Stomach smooth muscle (tissue), 2 donors: Measurements from ENCODE around the gene ZMIZ1.

ENCODE experiments used
- H3K27ac ChIP-seq: one replicate; pipeline ENCODE4 v1.7.0; 2013; ENCODE audit warnings: mild to moderate bottlenecking, low read length, inconsistent platforms
- H3K27me3 ChIP-seq, 2 donors: one replicate each; pipeline ENCODE4 v1.7.0; 2013; ENCODE audit warnings: low read length in 2 of 2; ENCODE audit not compliant: insufficient read depth in 2 of 2, control insufficient read depth in 1 of 2
- H3K36me3 ChIP-seq, 2 donors: one replicate each; pipeline ENCODE4 v1.7.0; 2013; ENCODE audit warnings: low read length in 2 of 2; ENCODE audit not compliant: control insufficient read depth in 2 of 2, insufficient read depth in 2 of 2
- H3K4me1 ChIP-seq: one replicate; pipeline ENCODE4 v1.7.0; 2013; ENCODE audit warnings: low read length; ENCODE audit not compliant: control insufficient read depth, insufficient read depth
- H3K4me3 ChIP-seq, 2 donors: one replicate each; pipeline ENCODE4 v1.7.0; 2013; ENCODE audit warnings: low read length in 2 of 2
- H3K9ac ChIP-seq, 2 donors: one replicate each; pipeline ENCODE4 v1.7.0; 2013; ENCODE audit warnings: low read length in 2 of 2, mild to moderate bottlenecking in 1 of 2
- H3K9me3 ChIP-seq, 2 donors: one replicate each; pipeline ENCODE4 v1.7.0; 2013; ENCODE audit warnings: low read length in 2 of 2; ENCODE audit not compliant: control insufficient read depth in 2 of 2
- donor health status: healthy.
- donor health status: Pancreatic carcinoma.

ZMIZ1 gene

DNA sequence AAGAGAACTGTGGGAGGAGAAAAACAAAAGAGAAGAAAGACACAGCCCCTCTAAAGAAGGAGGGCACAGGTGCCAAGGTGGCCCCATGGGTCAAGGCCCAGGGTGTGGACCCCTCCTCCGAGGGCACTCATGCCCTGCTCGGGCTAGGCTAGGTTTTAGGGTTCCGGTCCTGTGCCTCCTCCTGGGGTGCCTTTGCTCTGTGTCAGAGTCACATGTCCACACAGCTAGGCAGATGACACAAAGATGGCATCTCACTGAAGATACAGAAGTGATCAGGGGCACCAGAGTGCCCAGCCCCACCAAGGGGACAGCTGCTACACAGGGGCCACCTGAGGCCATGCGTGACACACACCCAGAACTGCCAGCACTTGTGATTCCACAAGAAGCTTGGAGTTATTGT lies 162.1 kb downstream of the ZMIZ1 start:
- Histone ChIP-seq H3K27me3 (no peaks in the 10 kb centered on the region), H3K4me3 (no peak overlapping the region), H3K9me3 (no peaks in the 10 kb centered on the region), H3K4me1 (peaks cover 51% of the 10 kb centered on the region), H3K9ac (no peak overlapping the region), H3K27ac (no peak overlapping the region), H3K36me3 (peaks cover 4 to 20% of the 10 kb centered on the region in 2 donors)

DNA sequence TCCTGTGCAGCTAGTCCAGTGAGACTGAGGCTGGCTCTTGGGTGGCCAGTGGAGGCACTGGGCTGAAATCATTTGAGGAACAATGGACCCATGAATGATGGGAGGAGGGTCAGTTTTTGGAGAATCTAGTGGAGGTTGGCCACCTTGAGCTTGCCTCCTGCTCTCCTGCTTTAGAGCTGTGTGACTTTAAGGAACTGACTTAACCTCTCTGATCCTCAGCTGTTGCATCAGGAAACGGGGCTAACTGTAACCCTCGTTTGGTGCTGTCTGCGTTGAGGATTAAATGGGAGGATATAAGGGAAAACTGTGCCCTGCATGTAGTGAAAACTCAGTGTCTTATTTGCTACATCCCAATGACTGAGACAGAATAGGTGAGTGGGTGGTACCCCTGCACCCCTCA lies 163.1 kb downstream of the ZMIZ1 start:
- H3K4me1 ChIP-seq: peaks cover 57% of the 10 kb centered on the region
- H3K36me3 ChIP-seq: peaks cover 4 to 20% of the 10 kb centered on the region in 2 donors
- H3K4me3 ChIP-seq: no peak overlapping the region
- no peak overlapping the region for H3K27ac ChIP-seq
- H3K9ac ChIP-seq: no peak overlapping the region
- no peaks in the 10 kb centered on the region for H3K9me3 ChIP-seq
- no peaks in the 10 kb centered on the region for H3K27me3 ChIP-seq

DNA sequence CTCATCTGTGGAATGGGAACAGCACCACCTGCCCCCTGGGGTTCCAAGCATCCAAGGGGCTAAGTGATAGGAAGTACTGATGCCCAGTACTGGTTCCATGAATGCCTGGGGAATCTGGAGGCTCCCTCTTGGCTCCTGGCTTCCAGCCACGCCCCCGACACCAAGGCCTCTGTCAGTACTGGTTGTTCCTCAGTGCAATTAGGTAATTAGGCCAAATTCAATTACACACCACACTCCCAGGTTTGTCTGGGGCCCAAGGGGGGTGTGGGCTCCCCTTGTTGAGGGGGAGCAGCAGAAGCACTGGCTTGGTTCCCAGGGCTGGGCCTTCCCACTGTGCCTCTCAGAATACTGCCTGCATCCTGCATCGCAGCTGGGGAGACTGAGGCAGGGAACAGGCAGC lies 164.1 kb downstream of the ZMIZ1 start:
- peaks cover 4 to 14% of the 10 kb centered on the region in 2 donors for H3K36me3 ChIP-seq
- H3K9me3 ChIP-seq: no peaks in the 10 kb centered on the region
- no peak overlapping the region for H3K27ac ChIP-seq
- H3K9ac ChIP-seq: no peak overlapping the region
- H3K4me3 ChIP-seq: no peak overlapping the region
- H3K4me1 ChIP-seq: peaks cover 66% of the 10 kb centered on the region
- no peaks in the 10 kb centered on the region for H3K27me3 ChIP-seq

DNA sequence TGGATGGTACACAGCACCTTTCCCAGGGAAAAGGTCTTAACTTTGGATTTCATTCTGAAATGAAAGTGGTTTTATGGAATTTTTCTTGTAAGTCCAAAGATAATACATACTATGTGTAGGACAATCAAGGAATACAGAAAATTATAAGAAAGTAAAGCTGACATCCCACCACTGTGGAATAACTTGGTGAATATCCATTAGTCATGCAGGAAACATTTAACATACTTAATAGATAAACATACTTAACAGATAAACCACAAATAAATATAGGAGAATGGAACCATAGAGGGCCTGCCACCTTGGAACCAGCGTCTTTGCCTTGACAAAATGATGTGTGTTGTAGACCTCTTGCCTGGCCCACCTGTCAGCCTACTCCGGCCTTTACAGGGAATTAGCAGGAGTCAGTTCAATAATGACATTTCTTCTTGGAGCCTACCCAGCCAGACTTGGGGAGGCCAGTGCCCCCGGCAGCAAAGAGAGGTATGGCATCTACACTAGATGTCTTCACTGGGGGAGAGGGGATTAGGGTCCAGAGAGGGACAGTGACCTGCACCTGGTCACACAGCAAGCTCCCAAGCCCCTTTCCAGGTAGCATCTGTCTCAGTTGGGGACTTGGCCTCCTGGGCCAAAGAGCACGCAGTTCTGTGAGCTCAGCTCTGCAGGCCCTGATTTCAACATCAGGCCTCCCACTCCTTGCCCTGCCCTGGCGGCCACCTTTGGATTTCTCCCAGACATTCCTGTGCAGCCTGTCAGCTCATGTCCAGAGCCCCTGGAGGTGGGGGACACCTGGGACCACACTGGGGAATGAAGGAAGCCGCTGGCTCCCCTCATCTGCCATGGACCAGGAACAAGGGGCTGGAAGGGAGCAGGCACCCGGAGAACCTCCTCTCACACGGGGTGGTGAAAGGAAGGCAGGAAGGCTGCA lies 165.9 kb downstream of the ZMIZ1 start:
- no peaks in the 10 kb centered on the region for H3K27me3 ChIP-seq
- H3K36me3 ChIP-seq: peaks cover 4 to 6% of the 10 kb centered on the region in 2 donors
- H3K9ac ChIP-seq: peak overlapping the region in 1 of 2 donors; percentile 29
- H3K9me3 ChIP-seq: no peaks in the 10 kb centered on the region
- H3K27ac ChIP-seq: no peak overlapping the region
- H3K4me3 ChIP-seq: no peak overlapping the region
- peaks cover 67% of the 10 kb centered on the region for H3K4me1 ChIP-seq

DNA sequence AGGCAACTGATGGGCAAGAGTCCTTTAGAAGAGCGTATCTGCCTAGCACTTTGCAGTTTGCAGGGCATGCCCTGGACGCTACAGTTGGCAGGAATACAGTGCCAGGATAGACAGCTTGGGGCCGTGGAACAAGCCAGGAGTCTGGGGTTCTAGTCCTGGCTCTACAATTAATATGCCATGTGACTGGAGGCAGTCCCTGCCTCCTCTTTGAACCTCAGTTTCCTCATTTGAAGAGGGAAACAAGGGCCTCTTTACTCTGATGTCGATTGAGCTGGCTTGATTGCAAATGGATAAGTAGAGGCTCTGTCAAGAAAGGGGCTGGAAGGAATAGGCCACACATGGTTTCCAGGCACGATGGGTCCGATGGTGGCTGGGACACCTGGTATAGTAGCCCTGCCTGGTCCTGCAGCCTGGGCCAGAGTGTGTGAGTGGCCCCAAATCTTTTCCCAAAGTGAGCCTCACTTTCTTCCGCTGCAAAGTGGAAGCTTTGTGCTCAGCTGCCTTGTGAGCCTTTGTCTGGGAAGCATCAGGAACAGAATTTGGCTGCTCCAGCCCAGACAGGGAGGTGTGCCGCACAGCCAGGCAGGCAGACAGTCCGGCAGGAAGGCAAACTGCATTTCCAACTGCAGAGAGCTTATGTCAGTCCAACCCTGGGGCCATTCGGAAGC lies 167.1 kb downstream of the ZMIZ1 start:
- Histone ChIP-seq H3K36me3 (peaks cover 4 to 6% of the 10 kb centered on the region in 2 donors), H3K9ac (no peak overlapping the region), H3K4me1 (peaks cover 67% of the 10 kb centered on the region)

DNA sequence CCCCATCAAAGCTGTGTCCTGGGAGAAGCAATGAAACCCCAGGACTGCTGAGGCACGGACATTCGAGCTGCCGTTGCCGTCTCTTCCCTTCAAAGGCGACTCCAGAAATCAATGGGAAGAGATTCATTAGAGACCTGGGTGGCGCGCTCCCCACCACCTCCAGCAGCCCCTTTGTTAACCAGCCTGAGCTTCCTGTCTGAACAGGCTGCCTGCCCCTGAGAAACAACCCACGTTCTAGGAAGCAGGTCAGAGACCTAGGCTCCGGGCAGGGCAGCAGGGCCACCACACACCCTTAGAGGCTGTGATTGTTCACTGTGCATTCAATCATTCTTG lies 167.6 kb downstream of the ZMIZ1 start:
- no peaks in the 10 kb centered on the region for H3K27me3 ChIP-seq
- no peak overlapping the region for H3K9ac ChIP-seq
- H3K4me1 ChIP-seq: peaks cover 72% of the 10 kb centered on the region
- H3K27ac ChIP-seq: peak overlapping the region; percentile 83
- peaks cover 4 to 6% of the 10 kb centered on the region in 2 donors for H3K36me3 ChIP-seq
- H3K4me3 ChIP-seq: no peak overlapping the region
- H3K9me3 ChIP-seq: no peaks in the 10 kb centered on the region

More for the DNA sequence above, 167.1 kb downstream of the ZMIZ1 start:
- Histone ChIP-seq H3K27ac (peak overlapping the region; percentile 55), H3K27me3 (no peaks in the 10 kb centered on the region), H3K4me3 (no peak overlapping the region), H3K9me3 (no peaks in the 10 kb centered on the region)

DNA sequence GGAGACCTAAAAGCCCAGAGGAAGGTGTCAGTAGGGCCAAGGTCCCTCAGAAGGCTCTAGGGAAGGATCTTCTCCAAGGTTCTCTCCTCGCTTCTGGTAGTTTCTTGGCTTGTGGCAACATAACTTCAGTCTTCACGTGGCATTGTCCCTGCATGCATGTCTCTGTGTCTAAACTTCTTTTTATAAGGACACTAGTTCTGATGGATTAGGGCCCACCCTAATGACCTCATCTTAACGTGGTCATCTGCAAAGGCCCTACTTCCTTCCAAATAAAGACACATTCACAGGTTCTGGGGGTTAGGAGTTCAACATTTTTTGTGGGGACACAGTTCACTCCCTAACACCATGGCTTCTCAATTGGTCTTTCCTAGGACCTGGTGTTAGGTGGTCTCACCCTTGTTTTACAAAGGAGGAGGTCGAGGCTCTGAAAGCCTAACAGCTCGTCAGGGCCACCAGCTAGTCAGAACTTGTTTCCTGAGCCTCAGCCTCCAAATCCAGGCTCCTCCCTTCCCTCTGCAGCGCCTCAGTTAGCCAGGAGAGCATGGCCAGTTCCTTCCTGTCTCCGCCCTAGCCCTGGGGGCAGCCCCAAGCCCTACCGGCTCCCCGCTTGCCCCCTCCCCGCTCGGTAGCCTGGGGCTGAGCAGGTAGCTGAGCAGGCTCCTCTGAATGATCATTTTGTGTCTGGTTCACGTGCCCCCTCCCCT lies 168.8 kb downstream of the ZMIZ1 start:
- Histone ChIP-seq H3K9me3 (no peaks in the 10 kb centered on the region), H3K27me3 (no peaks in the 10 kb centered on the region), H3K27ac (peak overlapping the region; percentile 83), H3K9ac (peak overlapping the region; percentile 14 to 29), H3K36me3 (peaks cover 0 to 3% of the 10 kb centered on the region in 2 donors), H3K4me1 (peaks cover 82% of the 10 kb centered on the region), H3K4me3 (no peak overlapping the region)

DNA sequence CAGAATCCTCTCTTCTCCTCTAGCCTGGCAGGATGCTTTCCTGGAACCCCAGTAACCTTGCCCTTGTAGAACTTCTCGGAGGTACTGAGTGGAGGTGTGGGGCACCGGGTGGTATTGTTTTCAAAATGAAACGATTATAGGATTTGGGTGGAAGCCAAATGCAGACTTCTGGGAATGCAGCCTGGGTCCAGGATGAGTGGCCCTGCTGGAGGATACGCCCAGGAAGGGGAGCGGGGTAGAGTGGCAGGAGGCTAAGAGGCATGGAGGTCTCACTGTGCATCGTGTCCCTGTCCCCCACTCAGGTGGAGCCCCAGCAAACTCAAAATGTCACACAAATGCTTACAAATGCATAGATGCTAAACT lies 169.4 kb downstream of the ZMIZ1 start:
- no peak overlapping the region for H3K4me3 ChIP-seq
- H3K9ac ChIP-seq: no peak overlapping the region
- peak overlapping the region; percentile 83 for H3K27ac ChIP-seq
- peaks cover 0 to 2% of the 10 kb centered on the region in 2 donors for H3K36me3 ChIP-seq
- H3K27me3 ChIP-seq: no peaks in the 10 kb centered on the region
- H3K4me1 ChIP-seq: peaks cover 80% of the 10 kb centered on the region
- H3K9me3 ChIP-seq: no peaks in the 10 kb centered on the region

DNA sequence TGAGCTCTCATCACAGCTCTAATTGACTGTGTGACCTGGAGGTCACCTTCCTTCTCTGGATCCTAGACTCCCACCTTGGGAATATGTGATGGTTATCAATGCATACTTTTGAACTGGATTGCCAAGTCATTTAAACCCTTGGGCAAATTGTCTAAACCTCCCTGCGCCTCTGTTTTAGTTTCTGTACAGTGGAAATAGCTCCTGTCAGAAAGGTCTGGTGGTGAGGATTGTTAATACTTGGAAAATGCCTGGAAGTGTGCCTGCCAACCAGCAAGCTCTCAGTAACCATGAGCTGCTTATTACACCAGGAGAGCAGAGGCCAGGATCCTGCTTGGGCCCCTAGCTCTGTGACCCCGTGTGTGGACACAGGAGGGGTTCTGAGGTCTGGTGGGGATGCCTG lies 169.8 kb downstream of the ZMIZ1 start:
- Histone ChIP-seq H3K9ac (peak overlapping the region in 1 of 2 donors; percentile 29), H3K4me1 (peaks cover 77% of the 10 kb centered on the region), H3K27me3 (no peaks in the 10 kb centered on the region), H3K36me3 (peaks cover 0 to 2% of the 10 kb centered on the region in 2 donors), H3K27ac (peak overlapping the region; percentile 83), H3K4me3 (peak overlapping the region in 1 of 2 donors; percentile 15), H3K9me3 (no peaks in the 10 kb centered on the region)

DNA sequence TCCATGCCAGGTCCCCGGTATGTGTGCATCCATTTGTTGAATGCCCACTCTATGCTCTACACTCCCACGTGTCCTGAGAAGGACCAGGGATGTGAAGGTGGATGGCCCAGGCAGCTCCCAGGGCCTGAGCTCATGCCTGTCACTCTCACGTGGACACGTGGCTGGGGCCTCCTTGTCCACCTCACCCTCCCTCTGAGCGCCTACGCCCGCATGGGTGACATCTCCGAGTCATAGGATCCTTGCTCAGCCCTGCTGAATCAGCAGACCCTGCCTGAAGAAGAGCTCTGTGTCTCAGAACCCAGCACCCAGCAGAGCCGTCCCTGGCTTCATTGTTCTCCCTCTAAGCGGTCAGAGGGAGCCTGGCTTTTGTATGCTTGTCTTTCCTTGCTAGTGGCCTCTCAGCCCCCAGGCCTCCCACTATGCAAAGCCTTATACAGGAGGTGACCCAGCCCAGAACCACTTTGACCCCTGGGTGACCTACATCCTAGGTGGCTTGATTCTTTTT lies 170.6 kb downstream of the ZMIZ1 start:
- peak overlapping the region; percentile 83 for H3K27ac ChIP-seq
- no peaks in the 10 kb centered on the region for H3K27me3 ChIP-seq
- H3K9ac ChIP-seq: peak overlapping the region; percentile 21 to 25
- H3K4me1 ChIP-seq: peaks cover 79% of the 10 kb centered on the region
- H3K4me3 ChIP-seq: no peak overlapping the region
- H3K9me3 ChIP-seq: no peaks in the 10 kb centered on the region
- H3K36me3 ChIP-seq: no peaks in the 10 kb centered on the region
